ENCODE measurements around the gene ADSS2. TPM values are rescaled to one million over a fixed set of nuclear protein-coding genes. Genes with fewer than 3 reads are reported as not detected.
A peak's percentile ranks its signal among the peaks of the same experiment; 100 is the strongest.

The ADSS2 gene
- polyA plus RNA-seq, 1 of the 3 experiments (the other 2 are of a cell fraction) = 30.7 TPM

- no peak overlapping the region; the same call in 1 of the 2 replicates for H3K9ac ChIP-seq
- CTCF ChIA-PET = no interaction called here
- no peaks in the 10 kb centered on the region for H3K27me3 ChIP-seq (ENCODE audit: insufficient read depth)
- H3K4me3 ChIP-seq (ENCODE audit: low read depth in 2 of 2, low read length in 1 of 2) = no peak overlapping the region
- POLR2A ChIA-PET = no interaction called here
- H3K4me1 ChIP-seq (ENCODE audit: control insufficient read depth in 1 of 2, insufficient read depth in 2 of 2, low read depth in 1 of 2, low read length in 1 of 2) = peaks cover 11 to 21% of the 10 kb centered on the region in 2 experiments
- H3K79me2 ChIP-seq (ENCODE audit: insufficient read depth) = peaks cover 70% of the 10 kb centered on the region
- H3K9me3 ChIP-seq = no peaks in the 10 kb centered on the region
- H3K4me2 ChIP-seq = peak overlapping the region; percentile 4; the same call in 1 of the 2 replicates
- H2AFZ ChIP-seq (ENCODE audit: low read depth) = no peak overlapping the region
- no peaks in the 10 kb centered on the region for H4K20me1 ChIP-seq (ENCODE audit: insufficient read depth)
- H3K9me2 ChIP-seq = no peaks in the 10 kb centered on the region
- peaks cover 31% of the 10 kb centered on the region for H3F3A ChIP-seq (replicated peaks; ENCODE audit: insufficient read depth)
- H3K27ac ChIP-seq (ENCODE audit: low read depth in 2 of 2, low read length in 1 of 2) = peak overlapping the region; percentile 73 to 91; a peak in 3 of 4 replicates
- no peak for DNase-seq
- peaks cover 19 to 23% of the 10 kb centered on the region in 2 experiments for H3K36me3 ChIP-seq (replicated peaks in 1 of 2; ENCODE audit: control insufficient read depth in 1 of 2, insufficient read depth in 2 of 2, low read length in 1 of 2)
- TF ChIP-seq FOSL2 (IDR thresholded peaks at IDR 0.05; ENCODE audit: borderline replicate concordance, low read depth) (peak; percentile 70), TCF12 (IDR thresholded peaks at IDR 0.05) (peak; percentile 49), RFX5 (IDR thresholded peaks at IDR 0.05; ENCODE audit: low read length) (no peak), TEAD4 (IDR thresholded peaks at IDR 0.05; ENCODE audit: borderline replicate concordance, insufficient read depth) (no peak), MEF2A (IDR thresholded peaks at IDR 0.05; ENCODE audit: borderline replicate concordance, low read depth) (no peak), REST (IDR thresholded peaks at IDR 0.05; ENCODE audit: low read depth, low read length) (no peak), RXRA (IDR thresholded peaks at IDR 0.05; ENCODE audit: borderline replicate concordance, low read depth) (peak; percentile 63; the same call in 1 of the 2 replicates), ELF1 (IDR thresholded peaks at IDR 0.05) (no peak), FOXM1 (IDR thresholded peaks at IDR 0.05; ENCODE audit: low read depth) (no peak), MXI1 (IDR thresholded peaks at IDR 0.05; ENCODE audit: low read depth, low read length) (no peak), USF2 (IDR thresholded peaks at IDR 0.05; ENCODE audit: borderline replicate concordance, low read depth, low read length) (no peak), ZBTB33 (IDR thresholded peaks at IDR 0.05; ENCODE audit: borderline replicate concordance, low read depth) (no peak), JUND (IDR thresholded peaks at IDR 0.05) (peak; percentile 63), NRF1 (IDR thresholded peaks at IDR 0.05; ENCODE audit: low read depth, low read length) (no peak), YY1 (IDR thresholded peaks at IDR 0.05; ENCODE audit: low read depth) (no peak), IRF3 (IDR thresholded peaks at IDR 0.05; ENCODE audit: low read depth, low read length) (no peak), RCOR1 (IDR thresholded peaks at IDR 0.05; ENCODE audit: low read length) (no peak), CHD2 (IDR thresholded peaks at IDR 0.05; ENCODE audit: low read length, partially characterized antibody) (no peak), MAX (IDR thresholded peaks at IDR 0.05; ENCODE audit: low read depth) (no peak), SIN3A (IDR thresholded peaks at IDR 0.05; ENCODE audit: borderline replicate concordance, low read depth, low read length) (no peak)
Observed at GRCh38 chr1:244437086-244437468, 14.6 kb downstream of the ADSS2 start.
